GM12878 (cell line): Measurements from ENCODE around the gene OSBPL2. TPM values are rescaled to one million over a fixed set of nuclear protein-coding genes. Genes with fewer than 3 reads are reported as not detected.

Experiments
- ATAC-seq: fragments of 200-7000 bp; cut with Tn5 transposase; 3 replicates; pipeline ENCODE4 v1.9.1; 2020; ENCODE audit warnings: mild to moderate bottlenecking, moderate library complexity
- BruUV-seq: library from RNA; stranded (reverse); fragments of 400-500 nt; replicated peaks from 2 replicates; lab custom pipeline; 2021; lab: Mats Ljungman, UMichigan
- CTCF ChIA-PET: fragments of 300-600 bp; sonication (Branson Sonifier 250); formaldehyde crosslinking; extraction: SDS; loops from one replicate; lab custom pipeline; 2021; ENCODE audit warnings: inconsistent platforms; lab: Yijun Ruan, JAX
- POLR2A ChIA-PET: fragments of 350-600 bp; formaldehyde crosslinking; extraction: SDS; loops from one replicate; lab custom pipeline; 2021; ENCODE audit warnings: inconsistent platforms; lab: Charles Lee
- RAD21 ChIA-PET: fragments of 300-600 bp; sonication (Branson Sonifier 250); formaldehyde crosslinking; loops from one replicate; lab custom pipeline; 2023; ENCODE audit warnings: antibody characterized with exemption; ENCODE audit not compliant: unreplicated experiment; lab: Charles Lee
- SMC1A ChIA-PET: fragments of 300-600 bp; sonication (Branson Sonifier 250); formaldehyde crosslinking; loops from one replicate; lab custom pipeline; 2023; ENCODE audit not compliant: unreplicated experiment, uncharacterized antibody; lab: Charles Lee
- DNase-seq: peaks from one replicate; pipeline ENCODE4 v3.0.0-alpha.2; 2011; ENCODE audit warnings: low read depth, low spot score
- FAIRE-seq: peaks from 3 replicates; lab custom pipeline; 2011; peaks lifted over from hg19 to GRCh38; lab: Jason Lieb, UNC
- H2AFZ ChIP-seq: 2 replicates; pipeline ENCODE4 v1.6.0; 2011; ENCODE audit warnings: low read depth, low read length, control low read depth; ENCODE audit not compliant: control insufficient read depth
- H3K27ac ChIP-seq: 2 replicates; pipeline ENCODE4 v1.5.1; 2011; ENCODE audit warnings: control low read depth; ENCODE audit not compliant: control insufficient read depth, insufficient read depth
- H3K27me3 ChIP-seq, 2 experiments: replicated peaks in 1 of 2; 2 replicates each; pipeline versions ENCODE4 v1.6.0 to v1.6.1; 2011; ENCODE audit warnings: low read length in 1 of 2; ENCODE audit not compliant: control insufficient read depth in 2 of 2, insufficient read depth in 2 of 2
- H3K36me3 ChIP-seq, 2 experiments: 2 replicates each; pipeline ENCODE4 v1.5.1; 2011; ENCODE audit warnings: low read length in 1 of 2; ENCODE audit not compliant: control insufficient read depth in 2 of 2, insufficient read depth in 2 of 2
- H3K4me1 ChIP-seq: 2 replicates; pipeline ENCODE4 v1.6.1; 2011; ENCODE audit warnings: mild to moderate bottlenecking, low read length, moderate library complexity, mixed read lengths; ENCODE audit not compliant: control insufficient read depth, insufficient read depth
- H3K4me2 ChIP-seq: 2 replicates; pipeline ENCODE4 v1.6.0; 2011; ENCODE audit warnings: control low read depth; ENCODE audit not compliant: control insufficient read depth, insufficient read depth
- H3K4me3 ChIP-seq: fragments of 200-600 bp; sonication (generic); 2 replicates; pipeline ENCODE4 v1.5.1; 2016
- H3K79me2 ChIP-seq: 2 replicates; pipeline ENCODE4 v1.6.0; 2011; ENCODE audit warnings: low read length; ENCODE audit not compliant: control insufficient read depth, insufficient read depth
- H3K9ac ChIP-seq: 2 replicates; pipeline ENCODE4 v1.8.0; 2011; ENCODE audit warnings: low read length, control low read depth, mixed read lengths; ENCODE audit not compliant: control insufficient read depth, insufficient read depth
- H3K9me3 ChIP-seq: replicated peaks from 3 replicates; pipeline ENCODE4 v1.5.1; 2011; ENCODE audit warnings: mild to moderate bottlenecking, low read length; ENCODE audit not compliant: control insufficient read depth, insufficient read depth
- H4K20me1 ChIP-seq: 2 replicates; pipeline ENCODE4 v1.6.0; 2011; ENCODE audit not compliant: control insufficient read depth, insufficient read depth
- BCL11A ChIP-seq: IDR thresholded peaks from 2 replicates; pipeline ENCODE4 v1.6.1; 2011; ENCODE audit warnings: low read depth, low read length
- BRCA1 ChIP-seq: IDR thresholded peaks from 2 replicates; pipeline ENCODE4 v1.6.1; 2011; ENCODE audit warnings: low read depth, low read length, improper control_type of control experiment
- EZH2 ChIP-seq: IDR thresholded peaks from 2 replicates; pipeline ENCODE4 v1.6.1; 2012; ENCODE audit warnings: low read depth, mild to moderate bottlenecking, control low read depth, inconsistent platforms, low read length, borderline replicate concordance; ENCODE audit not compliant: control insufficient read depth
- HSF1 ChIP-seq: fragments of 150-350 bp; IDR thresholded peaks from 2 replicates; pipeline ENCODE4 v1.6.1; 2014; ENCODE audit warnings: mild to moderate bottlenecking, low read depth, low read length
- IRF5 ChIP-seq: fragments of 450-650 bp; IDR thresholded peaks from 2 replicates; pipeline ENCODE4 v1.6.1; 2017; ENCODE audit warnings: borderline replicate concordance
- KDM1A ChIP-seq: fragments of 200-600 bp; sonication (generic); IDR thresholded peaks from 2 replicates; pipeline ENCODE4 v1.6.1; 2016; ENCODE audit warnings: borderline replicate concordance
- KLF5 ChIP-seq: fragments of 450-650 bp; IDR thresholded peaks from 2 replicates; pipeline ENCODE4 v1.6.1; 2014; ENCODE audit warnings: mild to moderate bottlenecking; ENCODE audit not compliant: partially characterized antibody
- MXI1 ChIP-seq: fragments of 150-350 bp; IDR thresholded peaks from 2 replicates; pipeline ENCODE4 v1.6.1; 2011; ENCODE audit warnings: low read depth, mild to moderate bottlenecking, inconsistent platforms, low read length, improper control_type of control experiment
- POU2F2 ChIP-seq: IDR thresholded peaks from 3 replicates; pipeline ENCODE4 v1.6.1; 2011; ENCODE audit warnings: low read depth, mild to moderate bottlenecking, low read length, borderline replicate concordance
- RUNX3 ChIP-seq: IDR thresholded peaks from 2 replicates; pipeline ENCODE4 v1.6.1; 2012; ENCODE audit warnings: low read length, inconsistent platforms
- SPI1 ChIP-seq: IDR thresholded peaks from 2 replicates; pipeline ENCODE4 v1.6.1; 2011; ENCODE audit warnings: low read depth, mild to moderate bottlenecking, low read length, moderate library complexity, borderline replicate concordance; ENCODE audit not compliant: insufficient read depth
- ZNF687 ChIP-seq: fragments of 450-650 bp; IDR thresholded peaks from 2 replicates; pipeline ENCODE4 v1.6.1; 2017; ENCODE audit warnings: mild to moderate bottlenecking, moderate library complexity
- WGBS: methylation state at CpG from one replicate; pipeline ENCODE4 v1.1.6; 2016; ENCODE audit warnings: low lambda C conversion rate; ENCODE audit not compliant: insufficient replicate concordance, insufficient coverage; ENCODE audit errors: missing lambda C conversion rate; 5-methylcytosine and 5-hydroxymethylcytosine counted together
- in situ Hi-C: fragments of 300-500 bp; cut with MboI; formaldehyde crosslinking; loops from 9 replicates; pipeline ENCODE4 v1.14.3; 2018; ENCODE audit warnings: mixed read lengths
- intact Hi-C: fragments of 100-400 bp; cut with micrococcal nuclease; formaldehyde crosslinking; loops from one replicate; pipeline ENCODE4 v1.14.2; 2022; ENCODE audit not compliant: unreplicated experiment
- polyA plus RNA-seq, 11 experiments: library from polyadenylated mRNA; depleted of rRNA in 4 of 11; unstranded in 6 of 11; stranded (reverse) in 5 of 11; fragments of >200 nt; fragmentation: Nextera tagmentation in 4 of 11; fragmentation: Illumina TruSeq in 1 of 11; extraction: Ambion mirVana in 4 of 11; extraction: Trizol in 1 of 11; gene quantifications; 1 replicate in 1 of 11; 2 replicates in 10 of 11; pipeline versions ENCODE4 v1.2.1 to v1.2.3, GENCODE V29; 2011 to 2016; ENCODE audit warnings: inconsistent platforms in 2 of 11, missing spikeins in 2 of 11, low read depth in 1 of 11
- total RNA-seq, 4 experiments: library from RNA; depleted of rRNA in 3 of 4; stranded (reverse); fragments of >200 nt in 3 of 4; fragmentation: Illumina TruSeq in 1 of 4; extraction: Trizol in 1 of 4; gene quantifications; 2 replicates each; pipeline versions ENCODE4 v1.2.1 to v1.2.3, GENCODE V29; 2013 to 2021

The OSBPL2 gene
- total and polyA plus RNA-seq, 10 of the 15 experiments (the other 5 are each of a cell fraction or from before 2014, with no cell fraction given), result 2.8 to 22.3 (median 14.7) TPM

GRCh38 chr20:62302341-62303061, 64.2 kb downstream of the OSBPL2 start, which contains the start of gene ADRM1:
Gene ADRM1, plus strand, starts transcription at chr20:62302997. Its CDS starts 572 bp downstream, at chr20:62303569.
- RAD21 ChIA-PET, result interaction anchor here (0.7 kb wide), 1 partner anchor 80 kb away, joined by 3 read pairs; no protein-coding TSS in a partner anchor
- Histone ChIP-seq H3K4me1 (peaks cover 10% of the 10 kb centered on the region), H3K4me3 (peak within 1 kb of the TSS; percentile 82), H3K4me2 (peak within 1 kb of the TSS; percentile 91), H4K20me1 (peaks cover 13% of the 10 kb centered on the region), H2AFZ (peak within 1 kb of the TSS; percentile 86), H3K9ac (peak within 1 kb of the TSS; percentile 76), H3K36me3 (peaks cover 11 to 16% of the 10 kb centered on the region in 2 experiments; a peak in 3 of 4 replicates), H3K27me3 (no peaks in the 10 kb centered on the region), H3K27ac (peak within 1 kb of the TSS; percentile 90), H3K9me3 (no peaks in the 10 kb centered on the region), H3K79me2 (peaks cover 34% of the 10 kb centered on the region)
- under 1% methylated on average over 66 of the region's 81 CpGs for WGBS
- CTCF ChIA-PET, result interaction anchor here (0.6 to 3.7 kb wide), 8 partner anchors 14 to 530 kb away, joined by 3 to 38 read pairs (median 3); partner anchors contain the start of gene RPS21
- peak; percentile 76 for DNase-seq
- SMC1A ChIA-PET, result interaction anchor here (0.9 to 1.0 kb wide), 3 partner anchors 80 to 487 kb away, joined by 3 to 5 read pairs (median 4); no protein-coding TSS in a partner anchor
- in situ Hi-C loops, result loop anchor here (10.0 kb wide), 1 partner anchor 312 kb away; no protein-coding TSS in a partner anchor
- POLR2A ChIA-PET, result interaction anchor here (0.6 to 0.7 kb wide), 2 partner anchors 342 to 1835 kb away, joined by 3 read pairs; no protein-coding TSS in a partner anchor
- BruUV-seq, result no TSS peak
- FAIRE-seq, result peak; percentile 95
- intact Hi-C loops, result loop anchor here (1.0 to 5.0 kb wide), 5 partner anchors 37 to 490 kb away; partner anchors contain the start of gene RPS21
- ATAC-seq, result peak; percentile 93
- no peak for TF ChIP-seq BCL11A
- no peak for TF ChIP-seq IRF5
- TF ChIP-seq RUNX3, result peak; percentile 68
- TF ChIP-seq KDM1A, result no peak
- TF ChIP-seq MXI1, result peak; percentile 53
- TF ChIP-seq BRCA1, result no peak
- TF ChIP-seq EZH2, result no peak
- TF ChIP-seq KLF5, result peak; percentile 90
- 0 out of 3 replicates have a peak, but pooled peaks have one; percentile 7 for TF ChIP-seq POU2F2
- TF ChIP-seq HSF1, result peak; percentile 57; the same call in 1 of the 2 replicates
- TF ChIP-seq SPI1, result no peak; the same call in 1 of the 2 replicates
- no peak for TF ChIP-seq ZNF687
